Body of pancreas (tissue), 4 donors: ENCODE data around the gene MRPS11. TPM values are rescaled to one million over a fixed set of nuclear protein-coding genes. Genes with fewer than 3 reads are reported as not detected.

Experiments used
- ATAC-seq: fragments of 150-250 bp; one replicate; pipeline ENCODE4 v1.9.1; 2016
- DNase-seq, 4 donors: peaks; one replicate each; pipeline ENCODE4 v3.0.0-alpha.2; 2019
- H3K27ac ChIP-seq, 4 donors: fragments of 200-600 bp; sonication (generic); 1 replicate in 3 of 4; 2 replicates in 1 of 4; pipeline versions ENCODE4 v1.5.1 to v1.6.1; 2016 to 2019; ENCODE audit warnings: mild to moderate bottlenecking in 1 of 4, mixed read lengths in 1 of 4, moderate library complexity in 1 of 4
- H3K27me3 ChIP-seq, 2 donors: fragments of 200-600 bp; sonication (generic); one replicate each; pipeline ENCODE4 v1.6.0; 2016; ENCODE audit warnings: mild to moderate bottlenecking in 1 of 2
- H3K36me3 ChIP-seq, 2 donors: fragments of 200-600 bp; sonication (generic); replicated peaks in 1 of 2; 2 replicates each; pipeline ENCODE4 v1.5.1; 2016; ENCODE audit warnings: low read depth in 2 of 2; ENCODE audit not compliant: insufficient read depth in 1 of 2
- H3K4me1 ChIP-seq: fragments of 200-600 bp; sonication (generic); one replicate; pipeline ENCODE4 v1.6.0; 2016
- H3K4me3 ChIP-seq, 2 donors: fragments of 200-600 bp; sonication (generic); 1 replicate in 1 of 2; 2 replicates in 1 of 2; pipeline ENCODE4 v1.5.1; 2016 to 2019
- H3K9me3 ChIP-seq, 3 donors: fragments of 200-600 bp; sonication (generic); 1 replicate in 2 of 3; 2 replicates in 1 of 3; pipeline ENCODE4 v1.5.1; 2016
- POLR2A ChIP-seq, 3 donors: fragments of 450-650 bp; IDR thresholded peaks; one replicate each; pipeline ENCODE4 v1.6.1; 2016; ENCODE audit warnings: antibody characterized with exemption in 3 of 3, mild to moderate bottlenecking in 2 of 3
- WGBS, 2 donors: methylation state at CpG; one replicate each; pipeline ENCODE4 v1.1.5; 2017; 5-methylcytosine and 5-hydroxymethylcytosine counted together
- intact Hi-C: fragments of 100-400 bp; cut with DNase I; formaldehyde crosslinking; loops from one replicate; pipeline ENCODE4 v1.15.1; 2023
- total RNA-seq, 2 donors: library from RNA; depleted of rRNA; stranded (reverse); fragments of >200 nt; gene quantifications; one replicate each; pipeline ENCODE4 v1.1.0, GENCODE V29; 2016
- TF ChIP-seq, protein P1 (sequence below), 7 experiments: fragments of 450-650 bp in 4 of 7; fragments of 200-600 bp in 3 of 7; sonication (generic) in 3 of 7; IDR thresholded peaks; one replicate each; pipeline ENCODE4 v1.5.1; 2016 to 2019; ENCODE audit warnings: antibody characterized with exemption in 7 of 7

Gene MRPS11
- total RNA-seq, 2 donors from 2014 or later = 16.2 to 35.5 TPM

GRCh38 chr15:88428053-88428452 lies 39.5 kb upstream of the MRPS11 start:
- TF ChIP-seq, protein P1, sequence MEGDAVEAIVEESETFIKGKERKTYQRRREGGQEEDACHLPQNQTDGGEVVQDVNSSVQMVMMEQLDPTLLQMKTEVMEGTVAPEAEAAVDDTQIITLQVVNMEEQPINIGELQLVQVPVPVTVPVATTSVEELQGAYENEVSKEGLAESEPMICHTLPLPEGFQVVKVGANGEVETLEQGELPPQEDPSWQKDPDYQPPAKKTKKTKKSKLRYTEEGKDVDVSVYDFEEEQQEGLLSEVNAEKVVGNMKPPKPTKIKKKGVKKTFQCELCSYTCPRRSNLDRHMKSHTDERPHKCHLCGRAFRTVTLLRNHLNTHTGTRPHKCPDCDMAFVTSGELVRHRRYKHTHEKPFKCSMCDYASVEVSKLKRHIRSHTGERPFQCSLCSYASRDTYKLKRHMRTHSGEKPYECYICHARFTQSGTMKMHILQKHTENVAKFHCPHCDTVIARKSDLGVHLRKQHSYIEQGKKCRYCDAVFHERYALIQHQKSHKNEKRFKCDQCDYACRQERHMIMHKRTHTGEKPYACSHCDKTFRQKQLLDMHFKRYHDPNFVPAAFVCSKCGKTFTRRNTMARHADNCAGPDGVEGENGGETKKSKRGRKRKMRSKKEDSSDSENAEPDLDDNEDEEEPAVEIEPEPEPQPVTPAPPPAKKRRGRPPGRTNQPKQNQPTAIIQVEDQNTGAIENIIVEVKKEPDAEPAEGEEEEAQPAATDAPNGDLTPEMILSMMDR (IDR thresholded peaks at IDR 0.05) = no peak
- no peak for TF ChIP-seq POLR2A (IDR thresholded peaks at IDR 0.05)
- Histone ChIP-seq H3K36me3 (no peaks in the 10 kb centered on the region), H3K9me3 (no peaks in the 10 kb centered on the region), H3K27ac (no peak overlapping the region), H3K4me1 (no peaks in the 10 kb centered on the region), H3K4me3 (no peak overlapping the region), H3K27me3 (peaks cover 0 to 8% of the 10 kb centered on the region in 2 donors)
- ATAC-seq (no peak), DNase-seq (no peak)
- intact Hi-C loops = no loop called here
- 33 to 39% methylated on average over 9 of the region's 9 CpGs for WGBS, 2 donors

DNA sequence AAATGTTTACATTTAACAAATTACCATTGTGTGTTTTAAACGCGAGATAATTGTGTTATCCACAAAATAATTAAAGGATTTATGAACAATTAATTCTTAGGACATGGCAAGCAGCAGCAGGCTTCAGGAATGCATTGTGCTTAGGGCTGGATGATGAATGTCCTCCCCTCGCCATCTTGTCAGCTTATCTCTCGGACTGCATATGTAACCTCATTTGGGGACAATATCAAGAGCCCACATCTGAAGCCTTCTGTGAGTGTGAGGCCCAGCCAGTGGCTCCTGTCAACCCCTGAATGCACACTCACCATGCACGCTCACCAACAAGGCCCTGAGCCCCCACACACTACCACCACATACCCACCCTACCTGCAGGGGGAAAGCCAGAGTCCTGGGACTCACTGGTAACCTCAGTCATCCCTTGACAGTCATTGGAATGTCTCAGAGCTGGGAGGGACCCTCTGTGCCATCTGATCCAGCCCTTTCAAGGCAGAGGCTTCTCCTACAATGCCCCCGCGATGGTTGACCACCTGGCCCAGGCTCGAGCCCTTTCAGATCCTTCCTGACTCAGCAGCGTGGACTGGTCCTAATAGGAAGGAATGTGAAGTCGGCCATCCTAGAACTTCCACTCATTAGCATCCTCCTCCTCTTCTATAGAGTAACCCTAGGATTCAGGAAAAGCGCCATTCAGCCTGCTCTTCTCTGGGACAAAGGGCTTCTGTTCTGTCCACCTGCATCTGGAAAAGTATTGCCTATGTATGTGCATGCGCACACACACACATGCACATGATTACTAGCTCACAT lies 38.5 kb upstream of the MRPS11 start:
- 56 to 62% methylated on average over 10 to 12 of the region's 12 CpGs for WGBS, 2 donors
- no peak for DNase-seq
- ATAC-seq = no peak
- Histone ChIP-seq H3K4me3 (no peak overlapping the region), H3K4me1 (no peaks in the 10 kb centered on the region), H3K27ac (no peak overlapping the region), H3K36me3 (no peaks in the 10 kb centered on the region), H3K27me3 (peaks cover 0 to 3% of the 10 kb centered on the region in 2 donors), H3K9me3 (no peaks in the 10 kb centered on the region)
- intact Hi-C loops = no loop called here
- TF ChIP-seq POLR2A (IDR thresholded peaks at IDR 0.05) = no peak
- TF ChIP-seq, protein P1 (IDR thresholded peaks at IDR 0.05) = no peak

- H3K27me3 ChIP-seq = peaks cover 0 to 3% of the 10 kb centered on the region in 2 donors
- intact Hi-C loops = no loop called here
- DNase-seq (no peak), ATAC-seq (no peak)
- TF ChIP-seq, protein P1 (IDR thresholded peaks at IDR 0.05) = no peak
- TF ChIP-seq POLR2A (IDR thresholded peaks at IDR 0.05) = no peak
- H3K27ac ChIP-seq = no peak overlapping the region
- H3K36me3 ChIP-seq = no peaks in the 10 kb centered on the region
- no peaks in the 10 kb centered on the region for H3K4me1 ChIP-seq
- no peak overlapping the region for H3K4me3 ChIP-seq
- H3K9me3 ChIP-seq = no peaks in the 10 kb centered on the region
Measured at GRCh38 chr15:88430051-88430450, 37.5 kb upstream of the MRPS11 start.

- ATAC-seq = no peak
- no peak for TF ChIP-seq POLR2A (IDR thresholded peaks at IDR 0.05)
- TF ChIP-seq, protein P1 (IDR thresholded peaks at IDR 0.05) = no peak
- H3K4me1 ChIP-seq = no peaks in the 10 kb centered on the region
- H3K27ac ChIP-seq = no peak overlapping the region
- WGBS, 2 donors = 62 to 64% methylated on average over 10 of the region's 10 CpGs
- DNase-seq = no peak
- intact Hi-C loops = no loop called here
- no peak overlapping the region for H3K4me3 ChIP-seq
- H3K9me3 ChIP-seq = no peaks in the 10 kb centered on the region
- no peaks in the 10 kb centered on the region for H3K36me3 ChIP-seq
- peaks cover 0 to 3% of the 10 kb centered on the region in 2 donors for H3K27me3 ChIP-seq
Measured at GRCh38 chr15:88431441-88431840, 36.1 kb upstream of the MRPS11 start.
